HL-60 (cell line): Measurements from ENCODE around the gene TANC1.

ENCODE experiments used
- DNase-seq, 2 experiments: peaks; one replicate each; pipeline ENCODE4 v3.0.0-alpha.2; 2010 to 2020; ENCODE audit warnings: low read depth in 1 of 2, low spot score in 1 of 2
- H3K27ac ChIP-seq: fragments of 250-450 bp; sonication (Bioruptor Pico); replicated peaks from 2 replicates; pipeline ENCODE4 v1.5.1; 2020; ENCODE audit warnings: mild to moderate bottlenecking, moderate library complexity
- H3K27me3 ChIP-seq: fragments of 250-450 bp; sonication (Bioruptor Pico); 2 replicates; pipeline ENCODE4 v1.5.1; 2021; ENCODE audit warnings: mild to moderate bottlenecking, moderate library complexity; ENCODE audit not compliant: insufficient read depth, poor library complexity, severe bottlenecking
- H3K4me3 ChIP-seq: replicated peaks from 2 replicates; pipeline ENCODE4 v1.5.1; 2011; ENCODE audit warnings: mild to moderate bottlenecking, control low read depth, low read length; ENCODE audit not compliant: insufficient read depth
- GABPA ChIP-seq: IDR thresholded peaks from 2 replicates; pipeline ENCODE4 v1.6.1; 2012; ENCODE audit warnings: low read depth
- POLR2AphosphoS5 ChIP-seq: IDR thresholded peaks from 2 replicates; pipeline ENCODE4 v1.6.1; 2012; ENCODE audit warnings: low read depth
- SPI1 ChIP-seq: IDR thresholded peaks from 2 replicates; pipeline ENCODE4 v1.6.1; 2012; ENCODE audit warnings: low read depth, mild to moderate bottlenecking, borderline replicate concordance
- TF ChIP-seq, protein P1 (sequence below): IDR thresholded peaks from 2 replicates; pipeline ENCODE4 v1.6.1; 2012; ENCODE audit warnings: low read depth; ENCODE audit not compliant: insufficient replicate concordance
- TF ChIP-seq, protein P2 (sequence below): IDR thresholded peaks from one replicate; pipeline ENCODE4 v1.5.1; 2011; ENCODE audit warnings: low read length, control low read depth, inconsistent platforms; ENCODE audit not compliant: insufficient read depth

TANC1 gene

DNA sequence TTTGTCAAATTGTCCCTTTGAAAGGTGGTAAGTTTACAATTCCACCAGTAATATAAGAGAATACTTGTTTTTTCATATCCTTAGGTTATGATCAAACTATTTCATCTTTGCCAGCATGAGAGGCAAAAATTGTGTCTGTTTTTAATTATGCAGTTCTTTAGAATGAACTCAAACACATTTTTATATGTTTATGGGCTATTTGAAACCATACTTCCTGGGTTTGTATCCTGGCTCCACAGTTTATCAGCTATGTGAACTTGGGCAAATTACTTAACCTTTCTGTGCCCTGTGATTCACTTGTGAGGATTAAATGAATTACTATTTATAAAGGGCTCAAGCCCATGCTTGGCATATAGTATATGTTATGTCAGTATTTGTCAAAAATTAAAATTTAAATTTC, 109.4 kb downstream of the TANC1 start:
- Histone ChIP-seq H3K4me3 (no peak overlapping the region), H3K27ac (no peak overlapping the region), H3K27me3 (no peaks in the 10 kb centered on the region)
- no peak for DNase-seq
- TF ChIP-seq SPI1 (no peak), GABPA (no peak), POLR2AphosphoS5 (no peak)
- TF ChIP-seq, protein P1, sequence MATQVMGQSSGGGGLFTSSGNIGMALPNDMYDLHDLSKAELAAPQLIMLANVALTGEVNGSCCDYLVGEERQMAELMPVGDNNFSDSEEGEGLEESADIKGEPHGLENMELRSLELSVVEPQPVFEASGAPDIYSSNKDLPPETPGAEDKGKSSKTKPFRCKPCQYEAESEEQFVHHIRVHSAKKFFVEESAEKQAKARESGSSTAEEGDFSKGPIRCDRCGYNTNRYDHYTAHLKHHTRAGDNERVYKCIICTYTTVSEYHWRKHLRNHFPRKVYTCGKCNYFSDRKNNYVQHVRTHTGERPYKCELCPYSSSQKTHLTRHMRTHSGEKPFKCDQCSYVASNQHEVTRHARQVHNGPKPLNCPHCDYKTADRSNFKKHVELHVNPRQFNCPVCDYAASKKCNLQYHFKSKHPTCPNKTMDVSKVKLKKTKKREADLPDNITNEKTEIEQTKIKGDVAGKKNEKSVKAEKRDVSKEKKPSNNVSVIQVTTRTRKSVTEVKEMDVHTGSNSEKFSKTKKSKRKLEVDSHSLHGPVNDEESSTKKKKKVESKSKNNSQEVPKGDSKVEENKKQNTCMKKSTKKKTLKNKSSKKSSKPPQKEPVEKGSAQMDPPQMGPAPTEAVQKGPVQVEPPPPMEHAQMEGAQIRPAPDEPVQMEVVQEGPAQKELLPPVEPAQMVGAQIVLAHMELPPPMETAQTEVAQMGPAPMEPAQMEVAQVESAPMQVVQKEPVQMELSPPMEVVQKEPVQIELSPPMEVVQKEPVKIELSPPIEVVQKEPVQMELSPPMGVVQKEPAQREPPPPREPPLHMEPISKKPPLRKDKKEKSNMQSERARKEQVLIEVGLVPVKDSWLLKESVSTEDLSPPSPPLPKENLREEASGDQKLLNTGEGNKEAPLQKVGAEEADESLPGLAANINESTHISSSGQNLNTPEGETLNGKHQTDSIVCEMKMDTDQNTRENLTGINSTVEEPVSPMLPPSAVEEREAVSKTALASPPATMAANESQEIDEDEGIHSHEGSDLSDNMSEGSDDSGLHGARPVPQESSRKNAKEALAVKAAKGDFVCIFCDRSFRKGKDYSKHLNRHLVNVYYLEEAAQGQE = no peak
- TF ChIP-seq, protein P2, sequence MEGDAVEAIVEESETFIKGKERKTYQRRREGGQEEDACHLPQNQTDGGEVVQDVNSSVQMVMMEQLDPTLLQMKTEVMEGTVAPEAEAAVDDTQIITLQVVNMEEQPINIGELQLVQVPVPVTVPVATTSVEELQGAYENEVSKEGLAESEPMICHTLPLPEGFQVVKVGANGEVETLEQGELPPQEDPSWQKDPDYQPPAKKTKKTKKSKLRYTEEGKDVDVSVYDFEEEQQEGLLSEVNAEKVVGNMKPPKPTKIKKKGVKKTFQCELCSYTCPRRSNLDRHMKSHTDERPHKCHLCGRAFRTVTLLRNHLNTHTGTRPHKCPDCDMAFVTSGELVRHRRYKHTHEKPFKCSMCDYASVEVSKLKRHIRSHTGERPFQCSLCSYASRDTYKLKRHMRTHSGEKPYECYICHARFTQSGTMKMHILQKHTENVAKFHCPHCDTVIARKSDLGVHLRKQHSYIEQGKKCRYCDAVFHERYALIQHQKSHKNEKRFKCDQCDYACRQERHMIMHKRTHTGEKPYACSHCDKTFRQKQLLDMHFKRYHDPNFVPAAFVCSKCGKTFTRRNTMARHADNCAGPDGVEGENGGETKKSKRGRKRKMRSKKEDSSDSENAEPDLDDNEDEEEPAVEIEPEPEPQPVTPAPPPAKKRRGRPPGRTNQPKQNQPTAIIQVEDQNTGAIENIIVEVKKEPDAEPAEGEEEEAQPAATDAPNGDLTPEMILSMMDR = no peak

GRCh38 chr2:159078443-159078842, 110.0 kb downstream of the TANC1 start:
- H3K27me3 ChIP-seq = no peaks in the 10 kb centered on the region

DNA sequence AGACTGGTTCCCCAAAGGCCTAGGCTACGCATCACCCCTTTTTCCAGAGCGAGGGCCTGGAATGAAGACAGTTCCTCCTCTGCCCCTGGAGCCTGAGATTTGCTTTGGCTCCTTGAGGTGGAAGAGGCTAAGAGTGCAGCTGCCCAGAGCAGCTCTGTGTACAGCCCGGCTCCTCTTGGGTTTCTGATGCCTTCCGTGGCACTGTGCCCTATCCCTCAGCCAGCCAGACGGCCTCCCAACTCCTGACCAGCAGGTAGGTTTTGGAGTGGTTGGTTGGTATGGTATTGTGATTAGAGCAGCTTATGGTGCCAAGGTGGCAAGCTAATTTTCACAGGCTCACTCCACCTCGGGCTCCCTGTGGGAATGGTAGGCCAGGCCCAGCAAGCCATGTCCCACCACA, 112.2 kb downstream of the TANC1 start:
- Histone ChIP-seq H3K27ac (no peak overlapping the region), H3K4me3 (no peak overlapping the region), H3K27me3 (no peaks in the 10 kb centered on the region)
- DNase-seq = no peak
- TF ChIP-seq SPI1 (no peak), GABPA (no peak), POLR2AphosphoS5 (no peak)
- TF ChIP-seq, protein P1 = no peak
- TF ChIP-seq, protein P2 = no peak

More at GRCh38 chr2:159078443-159078842, 110.0 kb downstream of the TANC1 start:
- no peak for DNase-seq
- Histone ChIP-seq H3K4me3 (no peak overlapping the region), H3K27ac (no peak overlapping the region)
- TF ChIP-seq POLR2AphosphoS5 = no peak
- TF ChIP-seq, protein P1 = no peak

DNA sequence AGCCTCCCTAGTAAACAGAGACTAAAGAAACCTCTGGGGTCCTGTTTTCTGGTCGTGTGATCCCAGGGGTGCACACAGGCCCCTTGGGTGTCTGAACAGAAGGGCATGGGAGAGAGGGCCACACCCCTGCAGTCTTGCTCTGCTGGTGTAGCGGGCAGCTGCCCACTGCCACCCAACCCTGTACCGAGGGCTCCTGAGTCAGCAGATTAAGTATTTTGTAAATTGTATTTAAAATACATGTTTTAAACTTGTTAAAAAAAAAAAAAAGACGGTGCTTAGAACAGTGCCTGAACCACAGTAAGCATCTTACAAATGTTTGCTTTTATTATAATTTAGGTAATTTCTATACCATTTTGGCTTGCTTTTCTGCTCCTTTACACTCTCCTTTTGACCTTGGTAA, 113.7 kb downstream of the TANC1 start:
- no peak for TF ChIP-seq GABPA
- no peak for TF ChIP-seq SPI1
- TF ChIP-seq, protein P1 = no peak
- TF ChIP-seq, protein P2 = no peak
- no peak for TF ChIP-seq POLR2AphosphoS5
- H3K4me3 ChIP-seq = no peak overlapping the region
- no peak overlapping the region for H3K27ac ChIP-seq
- no peaks in the 10 kb centered on the region for H3K27me3 ChIP-seq
- DNase-seq = no peak
